Measurements from ENCODE around the gene SLC49A4. TPM values are rescaled to one million over a fixed set of nuclear protein-coding genes. Genes with fewer than 3 reads are reported as not detected.

The SLC49A4 gene
- total and polyA plus RNA-seq, 2 donors (not counting 1 experiment from before 2014, with no cell fraction given): 2.5 to 20.0 TPM

- WGBS (ENCODE audit: insufficient coverage): 82% methylated on average over 6 of the region's 6 CpGs
- CTCF ChIA-PET: interaction anchor here (0.7 kb wide), 1 partner anchor 108 kb away, joined by 5 read pairs; no protein-coding TSS in a partner anchor
- peaks cover 0 to 6% (median 0%) of the 10 kb centered on the region in 3 donors for H3K9me3 ChIP-seq (ENCODE audit: control extremely low read depth in 1 of 3, control insufficient read depth in 2 of 3, insufficient read depth in 1 of 3, low read length in 2 of 3)
- DNase-seq (no peak), ATAC-seq (ENCODE audit: low read depth) (no peak)
- no peak overlapping the region for H3K9ac ChIP-seq (ENCODE audit: low read length)
- peaks cover 0 to 29% (median 8%) of the 10 kb centered on the region in 4 experiments for H3K27me3 ChIP-seq (replicated peaks in 1 of 4; ENCODE audit: control extremely low read depth in 1 of 4, control insufficient read depth in 3 of 4, insufficient read depth in 4 of 4, low read length in 3 of 4)
- peak overlapping the region; percentile 73 for H3K4me3 Mint-ChIP-seq
- intact Hi-C loops (cut with micrococcal nuclease): no loop called here
- H3K4me2 ChIP-seq (replicated peaks; ENCODE audit: low read depth, low read length, poor library complexity, severe bottlenecking): no peak overlapping the region
- H2AFZ ChIP-seq (ENCODE audit: insufficient read depth, low read depth, low read length, poor library complexity, severe bottlenecking): no peak overlapping the region
- TF ChIP-seq, protein P1, sequence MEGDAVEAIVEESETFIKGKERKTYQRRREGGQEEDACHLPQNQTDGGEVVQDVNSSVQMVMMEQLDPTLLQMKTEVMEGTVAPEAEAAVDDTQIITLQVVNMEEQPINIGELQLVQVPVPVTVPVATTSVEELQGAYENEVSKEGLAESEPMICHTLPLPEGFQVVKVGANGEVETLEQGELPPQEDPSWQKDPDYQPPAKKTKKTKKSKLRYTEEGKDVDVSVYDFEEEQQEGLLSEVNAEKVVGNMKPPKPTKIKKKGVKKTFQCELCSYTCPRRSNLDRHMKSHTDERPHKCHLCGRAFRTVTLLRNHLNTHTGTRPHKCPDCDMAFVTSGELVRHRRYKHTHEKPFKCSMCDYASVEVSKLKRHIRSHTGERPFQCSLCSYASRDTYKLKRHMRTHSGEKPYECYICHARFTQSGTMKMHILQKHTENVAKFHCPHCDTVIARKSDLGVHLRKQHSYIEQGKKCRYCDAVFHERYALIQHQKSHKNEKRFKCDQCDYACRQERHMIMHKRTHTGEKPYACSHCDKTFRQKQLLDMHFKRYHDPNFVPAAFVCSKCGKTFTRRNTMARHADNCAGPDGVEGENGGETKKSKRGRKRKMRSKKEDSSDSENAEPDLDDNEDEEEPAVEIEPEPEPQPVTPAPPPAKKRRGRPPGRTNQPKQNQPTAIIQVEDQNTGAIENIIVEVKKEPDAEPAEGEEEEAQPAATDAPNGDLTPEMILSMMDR (IDR thresholded peaks at IDR 0.05): no peak
- TF ChIP-seq EZH2 (IDR thresholded peaks at IDR 0.05; ENCODE audit: borderline replicate concordance, insufficient read depth, low read depth, low read length, poor library complexity, severe bottlenecking): no peak
- no peaks in the 10 kb centered on the region for H3K79me2 ChIP-seq (ENCODE audit: control insufficient read depth, insufficient read depth, low read length)
- H3K36me3 ChIP-seq (replicated peaks in 1 of 2; ENCODE audit: control extremely low read depth in 1 of 2, control insufficient read depth in 1 of 2, extremely low read depth in 1 of 2, insufficient read depth in 2 of 2, low read length in 1 of 2): no peaks in the 10 kb centered on the region
- H3K27me3 Mint-ChIP-seq: peaks cover 14% of the 10 kb centered on the region
- H3K4me3 ChIP-seq (ENCODE audit: control extremely low read depth in 1 of 5, extremely low read depth in 1 of 5, insufficient read depth in 1 of 5, low read depth in 2 of 5, low read length in 4 of 5): no peak overlapping the region
- peaks cover 19% of the 10 kb centered on the region for H3K4me1 Mint-ChIP-seq
- H3K9me3 Mint-ChIP-seq (ENCODE audit: insufficient read depth): no peaks in the 10 kb centered on the region
- H3K4me1 ChIP-seq (ENCODE audit: control insufficient read depth in 2 of 2, insufficient read depth in 2 of 2, low read length in 2 of 2): peaks cover 21% of the 10 kb centered on the region in 2 donors
- no peak overlapping the region for H3K27ac ChIP-seq (ENCODE audit: low read length in 2 of 2)
- POLR2A ChIA-PET: no interaction called here
- H3K27ac Mint-ChIP-seq: no peak overlapping the region
- no peaks in the 10 kb centered on the region for H4K20me1 ChIP-seq (ENCODE audit: control insufficient read depth, insufficient read depth, low read length, poor library complexity, severe bottlenecking)
Measured at GRCh38 chr3:122920986-122921385, 126.1 kb downstream of the SLC49A4 start.

DNA sequence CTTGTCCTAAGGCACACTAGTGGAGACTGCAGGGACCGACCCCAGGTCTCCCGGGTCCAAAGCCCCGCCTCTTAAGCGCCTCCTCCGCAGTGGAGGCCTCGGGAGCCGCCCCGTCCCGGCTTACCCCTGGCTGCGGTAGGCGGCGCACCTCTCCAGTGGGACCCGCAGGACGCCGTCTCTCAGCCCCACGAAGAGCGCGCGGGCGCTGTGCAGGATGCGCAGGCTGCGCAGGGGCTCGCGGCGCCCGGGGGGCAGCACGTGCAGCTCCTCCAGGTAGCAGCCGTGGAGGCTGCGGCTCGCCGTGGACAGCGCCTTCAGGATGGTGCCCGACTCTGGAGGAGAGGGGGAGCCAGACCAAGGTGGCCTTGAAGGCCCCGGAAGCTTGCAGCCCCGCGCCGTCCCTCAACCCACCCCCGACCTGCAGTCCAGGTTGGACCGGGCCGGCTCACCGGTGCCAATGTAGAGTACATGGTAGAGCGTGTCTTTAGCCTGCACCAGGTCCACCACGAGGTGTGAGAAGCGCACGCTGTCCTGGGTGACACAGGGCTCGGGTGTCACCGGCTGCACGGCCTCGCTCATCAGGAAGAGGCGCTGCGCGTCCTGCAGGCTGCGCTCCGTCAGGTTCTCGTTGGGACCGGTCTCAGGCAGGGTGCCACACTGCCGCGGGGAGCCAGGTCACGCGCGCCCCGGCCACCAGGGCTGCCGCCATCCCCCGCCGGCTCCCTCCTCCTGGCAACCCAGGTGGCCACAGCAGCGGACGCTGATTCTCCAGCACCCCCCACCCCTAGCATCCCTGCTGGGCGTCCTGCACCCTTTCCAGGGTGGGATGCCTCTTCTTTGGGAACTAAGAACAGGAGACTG lies 127.2 kb downstream of the SLC49A4 start:
- intact Hi-C loops (cut with micrococcal nuclease): no loop called here

More for the DNA sequence above, 127.2 kb downstream of the SLC49A4 start:
- H3K27ac ChIP-seq (ENCODE audit: low read length in 2 of 2): no peak overlapping the region
- peak overlapping the region; percentile 77 for H3K4me2 ChIP-seq (replicated peaks; ENCODE audit: low read depth, low read length, poor library complexity, severe bottlenecking)
- H3K4me1 ChIP-seq (ENCODE audit: control insufficient read depth in 2 of 2, insufficient read depth in 2 of 2, low read length in 2 of 2): peaks cover 12 to 13% of the 10 kb centered on the region in 2 donors
- Mint-ChIP-seq H3K27me3 (peaks cover 14% of the 10 kb centered on the region), H3K4me3 (peak overlapping the region; percentile 73), H3K27ac (no peak overlapping the region), H3K4me1 (peaks cover 9% of the 10 kb centered on the region), H3K9me3 (ENCODE audit: insufficient read depth) (no peaks in the 10 kb centered on the region)
- peaks cover 0 to 29% (median 8%) of the 10 kb centered on the region in 4 experiments for H3K27me3 ChIP-seq (replicated peaks in 1 of 4; ENCODE audit: control extremely low read depth in 1 of 4, control insufficient read depth in 3 of 4, insufficient read depth in 4 of 4, low read length in 3 of 4)
- no peaks in the 10 kb centered on the region for H3K79me2 ChIP-seq (ENCODE audit: control insufficient read depth, insufficient read depth, low read length)
- ChIA-PET POLR2A (no interaction called here), CTCF (interaction anchor here (0.6 to 0.7 kb wide), 2 partner anchors 107 to 1105 kb away, joined by 3 to 5 read pairs; no protein-coding TSS in a partner anchor)
- WGBS (ENCODE audit: insufficient coverage): 4% methylated on average over 63 of the region's 68 CpGs
- peak overlapping the region; percentile 63 for H2AFZ ChIP-seq (ENCODE audit: insufficient read depth, low read depth, low read length, poor library complexity, severe bottlenecking)
- DNase-seq: peak; percentile 51
- H3K36me3 ChIP-seq (replicated peaks in 1 of 2; ENCODE audit: control extremely low read depth in 1 of 2, control insufficient read depth in 1 of 2, extremely low read depth in 1 of 2, insufficient read depth in 2 of 2, low read length in 1 of 2): no peaks in the 10 kb centered on the region
- peak overlapping the region; percentile 41 for H3K9ac ChIP-seq (ENCODE audit: low read length)
- peak overlapping the region in 4 of 5 experiments; percentile 28 to 50 (median 46) for H3K4me3 ChIP-seq (ENCODE audit: control extremely low read depth in 1 of 5, extremely low read depth in 1 of 5, insufficient read depth in 1 of 5, low read depth in 2 of 5, low read length in 4 of 5)
- TF ChIP-seq EZH2 (IDR thresholded peaks at IDR 0.05; ENCODE audit: borderline replicate concordance, insufficient read depth, low read depth, low read length, poor library complexity, severe bottlenecking): no peak
- TF ChIP-seq, protein P1 (IDR thresholded peaks at IDR 0.05): no peak
- ATAC-seq (ENCODE audit: low read depth): peak; percentile 74
- H3K9me3 ChIP-seq (ENCODE audit: control extremely low read depth in 1 of 3, control insufficient read depth in 2 of 3, insufficient read depth in 1 of 3, low read length in 2 of 3): peaks cover 0 to 6% (median 0%) of the 10 kb centered on the region in 3 donors
- H4K20me1 ChIP-seq (ENCODE audit: control insufficient read depth, insufficient read depth, low read length, poor library complexity, severe bottlenecking): no peaks in the 10 kb centered on the region

Data from B cell (primary cell).